GM20431 (cell line): ENCODE results near the gene CASK.
"Not testable (repeated sequence)": the region's sequence is repeated elsewhere in the genome, so short reads cannot be mapped to it uniquely, and the experiment has no call there.

Source experiments
- in situ Hi-C: fragments of 300-500 bp; cut with MseI, MboI; formaldehyde crosslinking; loops from one replicate; pipeline ENCODE4 v1.15.0; 2020; ENCODE audit warnings: low sequenced_read_pairs; ENCODE audit not compliant: unreplicated experiment

The CASK gene

DNA sequence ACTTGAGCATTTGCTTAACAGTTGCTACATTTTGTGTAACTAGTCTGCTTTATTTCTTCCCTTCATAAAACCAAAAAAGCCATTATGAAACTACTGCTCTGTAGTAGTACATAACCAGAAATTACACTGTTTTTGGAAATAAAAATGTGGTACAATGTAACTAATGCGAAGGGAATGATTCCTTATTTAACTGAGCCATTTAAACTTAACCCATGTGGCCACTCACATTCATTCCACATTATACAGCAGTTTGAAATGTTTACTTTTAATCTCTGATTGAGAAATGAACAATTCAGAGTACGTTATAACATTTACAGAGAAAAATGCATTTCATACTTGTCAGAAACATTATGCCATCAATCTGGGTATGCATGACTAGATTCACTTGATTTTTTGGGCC, 382.0 kb downstream of the CASK start:
- in situ Hi-C loops = no loop called here

DNA sequence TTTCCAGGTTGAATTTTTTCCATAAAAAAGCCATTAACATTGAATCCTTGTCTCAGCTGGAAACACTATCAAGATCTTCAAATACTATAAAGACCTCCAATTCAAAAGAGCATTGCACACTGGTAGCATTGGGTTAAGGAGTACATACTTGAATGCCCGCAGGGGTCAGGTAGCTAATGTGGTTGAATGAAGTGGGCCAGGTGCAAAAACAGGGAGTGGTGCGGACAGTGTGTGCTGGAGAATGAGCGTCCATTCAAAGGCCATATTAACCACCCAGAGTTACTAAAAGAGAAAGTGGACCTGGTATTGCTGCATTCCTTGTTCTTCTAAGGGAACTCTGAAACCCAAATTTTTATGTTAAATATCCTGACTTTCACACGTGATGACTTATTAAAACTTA, 384.6 kb downstream of the CASK start:
- in situ Hi-C loops = no loop called here

DNA sequence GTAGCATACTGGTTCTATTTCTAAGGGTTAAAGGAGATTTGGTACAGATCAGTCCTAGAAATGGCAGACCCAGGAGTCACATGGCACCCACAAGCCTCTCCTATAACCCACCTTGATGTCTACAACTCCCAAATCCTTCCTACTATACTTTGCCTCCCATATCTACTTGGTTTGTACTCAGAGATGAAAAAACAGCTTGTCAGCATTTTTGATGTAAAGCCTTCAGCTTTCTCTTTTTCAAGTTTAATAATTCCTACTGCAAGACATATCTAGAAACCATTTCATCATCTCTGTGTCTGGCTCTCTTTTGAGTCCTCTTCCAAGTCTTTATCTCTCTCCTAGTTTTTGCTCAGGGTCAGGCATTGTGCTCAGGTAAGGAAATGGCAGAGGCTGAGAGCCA, 393.3 kb downstream of the CASK start:
- in situ Hi-C loops = no loop called here

DNA sequence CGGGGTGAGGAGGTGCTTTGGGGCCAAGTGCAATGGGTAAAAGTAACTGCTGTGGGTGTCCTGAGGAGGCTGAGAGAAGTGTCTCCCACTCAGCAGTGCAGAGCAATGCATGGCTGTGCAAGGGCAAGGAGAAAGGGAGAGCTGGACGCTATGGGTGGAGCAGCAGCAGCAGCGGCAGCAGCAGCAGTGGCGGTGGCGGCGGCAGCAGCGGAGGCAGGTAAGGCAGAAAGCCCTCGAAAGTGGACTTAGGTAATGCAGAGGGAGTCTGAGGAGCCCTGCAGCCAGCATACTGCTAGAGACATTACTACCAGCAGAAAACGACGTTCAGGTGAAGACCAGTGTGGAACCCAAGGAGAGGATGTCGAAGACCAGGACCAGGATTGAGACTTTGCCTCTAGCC, 394.1 kb downstream of the CASK start:
- in situ Hi-C loops = no loop called here

DNA sequence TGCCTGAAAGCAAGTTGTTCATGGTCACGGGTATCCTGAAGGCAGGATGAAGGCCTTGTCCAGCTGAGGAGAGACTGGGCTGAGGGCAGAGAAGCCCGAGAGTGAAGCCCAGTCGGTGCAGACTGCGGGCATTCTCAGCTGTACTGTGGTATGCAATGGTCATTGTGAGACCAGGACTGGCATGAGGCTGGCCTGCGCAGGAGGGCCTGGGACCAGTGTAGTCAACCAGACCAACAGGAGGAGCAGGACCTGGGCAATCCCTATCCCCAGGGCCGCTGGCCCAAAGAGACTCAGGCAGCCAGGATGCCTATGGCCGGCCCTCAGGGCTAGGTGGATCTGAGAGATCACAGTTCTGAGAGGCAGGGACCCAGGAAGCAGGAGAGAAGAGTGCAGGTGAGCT, 394.6 kb downstream of the CASK start:
- in situ Hi-C loops = no loop called here

DNA sequence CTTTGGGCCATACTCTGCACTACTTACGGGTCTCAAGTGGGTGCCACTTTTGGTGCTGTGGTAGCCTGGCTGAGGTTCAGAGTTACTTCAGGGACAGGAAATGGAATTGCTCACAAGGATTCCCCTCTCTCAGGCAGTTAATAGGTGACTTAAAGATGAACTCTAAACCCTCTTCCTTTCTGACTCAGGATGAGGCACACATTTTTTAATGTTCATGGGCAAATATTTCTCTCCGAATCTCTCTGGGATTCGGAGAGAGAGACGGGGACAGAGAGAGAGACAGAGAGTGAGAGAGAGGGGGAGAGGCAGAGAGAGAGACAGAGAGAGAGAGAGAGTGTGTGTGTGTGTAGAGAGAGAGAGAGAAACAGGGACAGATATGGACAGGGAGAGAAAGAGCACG, 396.4 kb downstream of the CASK start:
- in situ Hi-C loops = no loop called here

DNA sequence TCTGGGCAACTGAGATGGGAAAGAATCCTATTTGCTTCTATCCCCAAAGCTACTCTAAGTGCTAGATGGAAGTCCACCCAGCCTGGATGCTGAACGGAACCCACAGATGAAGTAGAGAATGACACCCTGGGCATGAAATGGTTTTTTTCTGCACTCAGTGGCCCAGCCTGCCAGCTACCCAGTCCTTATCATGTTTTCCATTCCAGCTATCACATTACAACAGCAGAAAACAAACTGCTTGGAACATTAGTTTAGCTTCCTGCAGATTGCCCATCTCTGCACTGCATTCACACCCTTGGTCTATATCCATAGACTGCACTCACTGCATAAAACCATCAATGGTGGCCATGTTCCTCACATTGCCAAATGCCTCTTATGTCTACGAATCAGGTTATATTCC, 397.1 kb downstream of the CASK start:
- in situ Hi-C loops = no loop called here

DNA sequence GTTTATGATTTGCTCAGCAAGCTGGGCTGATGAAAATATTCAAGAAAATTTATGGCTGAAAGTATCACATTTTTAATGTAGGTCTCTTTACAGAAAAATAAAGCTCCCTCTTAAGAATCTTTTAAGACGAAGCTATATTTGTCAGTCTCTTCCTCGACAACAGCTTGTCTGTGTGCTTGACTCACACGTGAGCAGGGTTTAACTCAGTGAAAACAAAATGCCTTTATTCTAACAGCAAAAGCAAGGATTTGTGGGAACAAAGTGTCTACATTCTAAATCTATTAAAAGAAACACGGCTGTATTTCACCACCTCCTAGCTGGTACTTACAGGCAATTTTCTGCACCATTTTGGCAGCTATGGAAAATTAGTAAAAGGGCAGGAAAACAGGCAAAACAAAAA, 400.7 kb downstream of the CASK start:
- in situ Hi-C loops = no loop called here

DNA sequence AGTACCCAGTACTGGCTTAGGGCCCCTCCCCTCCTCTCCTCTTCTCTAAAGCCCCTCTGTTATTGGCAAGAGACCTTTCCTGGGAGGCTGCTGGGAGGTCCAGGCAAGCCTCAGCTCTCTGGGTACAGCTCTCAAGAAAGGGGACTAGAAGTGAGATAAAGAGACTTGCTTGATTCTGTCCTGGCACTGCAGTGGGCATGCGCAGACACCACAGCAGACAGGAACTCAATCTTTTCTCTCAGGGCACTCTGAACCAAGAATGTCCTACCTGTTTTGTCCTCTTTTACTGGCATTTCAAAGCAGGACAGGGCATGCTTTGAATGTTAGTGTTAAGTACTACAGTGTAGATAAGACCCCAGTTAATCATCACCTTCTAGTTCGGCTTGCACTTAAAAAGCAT, 401.3 kb downstream of the CASK start:
- in situ Hi-C loops = no loop called here

DNA sequence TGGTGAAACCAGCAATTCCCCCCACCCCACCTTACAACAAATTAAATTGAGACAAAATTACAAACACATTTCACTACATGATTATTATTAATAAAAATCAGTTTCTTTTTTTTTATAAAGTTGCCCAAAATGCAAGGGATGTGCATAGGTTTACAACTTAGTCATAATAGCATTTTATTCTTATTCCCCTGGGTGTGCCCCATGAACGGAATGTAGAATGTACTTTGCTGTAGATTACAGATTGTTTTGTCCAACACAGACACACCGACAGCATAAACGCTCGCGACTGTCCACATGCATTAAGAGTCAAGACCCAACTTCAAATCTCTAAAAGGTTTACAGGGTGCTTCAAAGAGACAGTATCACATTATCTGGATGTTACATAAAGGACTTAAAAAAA, 403.9 kb downstream of the CASK start:
- in situ Hi-C loops = no loop called here

DNA sequence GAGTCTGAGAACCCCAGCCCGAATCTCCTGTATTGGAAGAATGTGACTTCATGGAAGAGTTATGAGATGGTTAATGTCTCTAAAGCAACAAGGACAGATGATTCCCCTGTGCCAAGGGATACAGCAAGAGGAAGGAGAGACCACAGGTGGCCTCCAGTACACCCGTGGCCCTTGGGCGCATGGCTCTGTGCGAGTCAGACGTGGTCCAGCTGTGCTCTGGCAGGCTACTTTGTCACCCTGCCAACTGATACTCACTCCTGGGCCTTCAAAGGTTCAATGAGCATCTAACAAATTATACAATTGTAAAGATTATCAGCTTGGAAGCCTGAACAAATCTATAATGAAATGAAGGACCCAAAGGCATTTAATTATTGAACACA, 404.5 kb downstream of the CASK start:
- in situ Hi-C loops = no loop called here

DNA sequence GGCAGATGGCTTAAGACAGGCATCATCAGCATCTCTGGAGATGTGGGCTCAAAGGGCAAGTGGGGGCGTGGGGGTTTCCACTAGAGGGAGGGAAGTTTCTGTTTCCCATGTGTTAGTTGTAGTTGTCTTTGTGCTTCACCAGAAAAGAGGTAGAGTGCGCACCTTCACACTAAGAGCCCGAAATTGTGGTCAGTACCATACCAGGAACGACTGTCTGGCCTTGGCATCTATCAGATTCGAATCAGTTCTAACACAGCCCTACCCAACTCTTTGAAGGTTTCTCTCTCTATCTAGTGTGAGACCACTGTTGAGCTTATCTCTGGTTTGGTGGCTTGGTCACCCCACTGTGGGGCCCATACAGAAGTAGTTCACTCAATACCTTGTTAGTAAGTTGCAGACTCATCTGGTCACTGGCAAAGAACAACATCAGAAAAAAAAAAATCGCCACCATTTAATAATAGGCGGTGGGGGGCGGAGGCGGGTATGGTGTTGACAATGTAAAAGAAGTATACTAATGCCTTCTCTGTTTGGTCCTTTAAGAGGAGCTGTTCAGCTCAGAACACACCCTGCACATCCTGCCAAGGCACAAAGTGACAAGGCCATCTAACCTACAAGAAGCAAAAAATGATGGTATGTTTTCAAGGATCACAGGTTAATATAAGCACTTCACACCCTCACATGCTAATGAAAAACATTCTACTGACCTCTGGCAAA, 405.1 kb downstream of the CASK start:
- in situ Hi-C loops = no loop called here

DNA sequence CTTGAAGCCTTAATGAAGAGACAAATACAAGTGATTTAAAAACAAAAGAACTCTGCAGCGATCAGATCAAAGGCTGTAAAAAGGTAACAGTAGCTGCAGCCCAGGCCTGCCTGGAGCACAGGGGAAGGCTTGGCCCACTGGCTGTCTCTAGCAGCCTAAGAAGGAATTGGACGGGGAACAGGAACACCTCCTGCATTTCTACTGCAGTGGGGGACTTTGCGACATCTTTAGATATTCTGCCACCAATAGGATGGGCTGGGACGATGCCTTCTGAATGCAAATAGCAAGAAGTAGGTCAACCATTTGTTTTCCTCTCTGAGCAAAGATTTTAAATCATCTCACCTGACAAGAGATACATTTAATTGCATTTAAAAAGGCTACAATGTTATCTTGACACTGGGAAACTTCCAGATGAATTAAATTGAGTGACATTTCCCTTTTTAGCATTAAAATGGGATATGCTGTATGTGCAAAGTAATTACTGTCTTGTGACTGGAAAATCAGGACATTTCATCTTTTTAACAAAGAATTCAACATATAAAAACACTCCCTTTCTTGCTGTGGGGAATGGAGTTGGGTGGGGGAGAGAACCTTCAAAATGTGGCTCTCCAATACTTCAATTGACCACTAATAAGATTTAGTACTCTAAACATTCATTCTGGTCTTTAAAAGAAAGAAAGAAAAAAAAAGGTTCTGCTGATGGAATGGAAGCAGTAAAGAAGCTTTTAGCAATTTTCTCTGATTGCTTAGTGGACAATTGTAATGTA, 406.2 kb downstream of the CASK start:
- in situ Hi-C loops = no loop called here

DNA sequence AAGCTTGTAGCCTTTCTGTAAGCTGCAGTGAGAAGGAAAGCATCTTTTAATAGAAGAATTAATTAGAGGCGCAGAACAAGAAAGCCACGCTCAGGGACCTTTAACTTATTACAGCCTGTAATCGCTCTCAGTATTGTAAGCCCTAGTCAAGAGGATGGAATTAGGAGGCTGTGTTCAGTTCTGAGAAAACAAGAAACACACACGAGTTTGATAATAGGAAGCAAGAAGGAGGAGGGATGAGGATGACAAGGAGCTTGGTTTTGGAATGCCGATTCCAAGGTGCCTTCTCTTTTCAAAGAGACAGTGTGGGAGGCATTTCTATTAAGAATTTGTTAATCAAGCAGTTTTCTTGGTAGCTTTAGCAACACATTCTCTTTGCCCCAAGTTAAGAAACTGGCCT, 406.9 kb downstream of the CASK start:
- in situ Hi-C loops = no loop called here

DNA sequence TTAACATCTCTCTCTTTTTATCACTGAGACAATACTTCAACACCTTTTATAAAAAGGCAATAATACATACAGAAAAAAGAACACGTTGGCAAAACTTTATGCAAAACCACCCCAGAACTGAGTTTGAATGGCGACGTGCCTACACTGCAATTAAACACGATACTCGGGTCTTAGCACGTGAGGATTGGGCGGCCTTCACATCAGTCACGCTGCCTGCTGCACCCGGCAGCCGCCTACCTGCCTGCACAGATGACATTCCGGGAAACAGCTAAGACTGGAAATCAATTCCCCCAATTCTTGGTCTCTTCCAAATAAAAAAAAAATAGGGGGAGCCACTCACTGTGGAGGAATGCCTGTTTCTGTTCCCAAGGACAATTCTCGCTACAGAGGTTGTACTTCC, 408.0 kb downstream of the CASK start:
- in situ Hi-C loops = no loop called here

DNA sequence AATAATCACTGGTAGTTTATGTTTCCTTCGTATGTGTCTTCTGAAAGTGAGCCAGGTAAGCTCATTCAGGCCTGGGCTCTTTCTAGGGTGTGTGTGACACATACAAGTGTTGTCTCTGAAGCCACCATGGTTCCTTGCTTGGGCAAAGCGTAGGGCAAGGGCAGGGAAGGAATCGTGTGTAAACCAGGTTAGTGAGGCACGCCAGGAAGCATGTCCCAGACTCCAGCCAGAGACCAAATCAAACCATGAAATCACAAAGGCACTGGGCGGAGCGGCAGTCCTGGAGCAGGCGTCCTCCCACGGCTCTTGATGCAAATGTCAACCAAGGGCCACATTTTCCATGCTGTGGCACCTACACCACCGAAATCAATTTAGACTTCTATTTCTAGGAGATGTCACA, 409.2 kb downstream of the CASK start:
- in situ Hi-C loops = no loop called here

DNA sequence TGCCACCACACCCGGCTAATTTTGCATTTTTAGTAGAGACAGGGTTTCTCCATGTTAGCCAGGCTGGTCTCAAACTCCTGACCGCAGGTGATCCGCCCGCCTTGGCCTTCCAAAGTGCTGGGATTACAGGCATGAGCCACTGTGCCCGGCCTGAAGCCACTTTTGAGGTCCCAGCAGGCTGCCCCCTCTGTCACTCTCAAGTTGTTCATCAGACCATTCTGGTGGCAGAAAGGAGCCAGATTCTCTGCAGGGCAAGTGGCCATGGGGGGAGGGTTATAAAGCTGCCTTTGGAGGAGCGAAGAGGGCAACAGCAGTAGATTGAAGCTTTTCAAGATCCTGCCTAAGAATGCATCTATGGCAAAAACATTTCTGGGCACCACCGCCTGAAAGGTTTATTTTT, 410.5 kb downstream of the CASK start:
- in situ Hi-C loops = not testable (repeated sequence)

DNA sequence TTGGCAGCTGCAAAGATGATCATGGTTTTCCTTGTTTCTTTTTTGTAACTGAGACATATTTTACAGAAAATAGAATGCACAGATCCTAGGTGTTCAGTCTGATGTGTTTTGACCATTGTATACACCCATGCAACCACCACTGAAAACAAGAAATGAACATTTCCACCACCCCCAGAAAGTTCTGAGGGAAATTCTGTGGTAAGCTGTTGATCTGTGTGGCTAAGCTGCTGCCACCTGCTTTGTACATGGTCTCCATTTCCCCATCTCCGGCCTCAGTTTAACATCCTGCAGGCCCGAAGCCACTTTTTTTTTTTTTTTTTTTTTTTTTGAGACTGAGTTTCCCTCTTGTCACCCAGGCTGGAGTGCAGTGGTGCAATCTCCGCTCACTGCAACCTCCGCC, 411.0 kb downstream of the CASK start:
- in situ Hi-C loops = no loop called here

DNA sequence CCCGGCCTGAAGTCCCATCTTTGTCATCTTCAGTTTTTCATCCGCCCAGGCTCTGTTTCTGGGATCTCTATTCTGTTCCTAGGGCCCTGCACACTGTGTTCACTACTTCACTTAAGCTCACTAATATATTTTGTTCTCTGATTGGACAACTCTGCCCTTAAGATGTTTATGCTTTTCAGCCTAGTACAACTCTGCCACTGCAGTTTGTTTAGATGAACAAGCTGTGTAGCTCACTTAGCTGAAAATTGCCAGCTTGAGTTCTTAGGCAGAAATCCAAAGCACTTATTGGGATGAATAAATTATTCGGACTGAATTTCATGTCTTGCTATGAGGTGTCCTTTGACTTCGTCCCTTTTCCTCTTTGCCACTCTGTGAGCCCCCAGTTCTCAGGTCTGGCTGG, 415.4 kb downstream of the CASK start:
- in situ Hi-C loops = no loop called here

DNA sequence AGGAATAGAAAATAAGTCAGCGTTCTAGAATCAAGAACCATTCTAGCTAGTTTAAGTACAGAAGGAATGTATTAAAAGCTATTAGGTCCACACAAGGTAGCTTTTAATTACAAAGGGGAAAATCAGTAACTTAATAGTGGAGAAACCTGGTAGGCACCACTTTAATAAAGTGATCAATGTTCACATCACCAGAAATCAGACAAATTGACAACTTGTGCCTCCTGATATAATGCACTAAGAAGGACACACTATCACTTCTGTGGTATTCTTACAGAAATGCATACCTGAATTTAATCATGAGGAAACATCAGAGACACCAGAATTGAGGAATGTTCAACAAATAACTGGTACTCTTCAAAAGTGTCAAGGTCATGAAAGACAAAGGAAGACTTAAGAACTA, 421.4 kb downstream of the CASK start:
- in situ Hi-C loops = no loop called here

DNA sequence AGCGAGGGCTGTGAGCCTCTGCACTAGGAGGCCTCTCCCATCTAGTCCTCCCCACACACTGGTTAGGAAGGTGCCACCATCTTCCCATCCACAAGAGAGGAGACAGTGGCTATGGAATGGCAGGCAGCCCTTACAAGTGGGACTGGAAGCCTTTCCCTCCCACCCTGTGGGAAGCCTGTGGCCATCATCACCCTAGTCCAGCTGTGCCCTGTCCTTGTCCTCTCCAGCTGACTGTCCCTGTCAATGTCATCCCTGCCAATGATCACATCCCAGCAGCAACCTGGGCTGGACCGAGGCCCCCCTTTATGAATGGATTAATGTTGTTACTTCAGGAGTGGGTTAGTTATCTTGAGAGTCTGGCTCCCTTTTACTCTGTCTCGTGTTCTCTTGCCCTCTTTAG, 423.4 kb downstream of the CASK start:
- in situ Hi-C loops = no loop called here

DNA sequence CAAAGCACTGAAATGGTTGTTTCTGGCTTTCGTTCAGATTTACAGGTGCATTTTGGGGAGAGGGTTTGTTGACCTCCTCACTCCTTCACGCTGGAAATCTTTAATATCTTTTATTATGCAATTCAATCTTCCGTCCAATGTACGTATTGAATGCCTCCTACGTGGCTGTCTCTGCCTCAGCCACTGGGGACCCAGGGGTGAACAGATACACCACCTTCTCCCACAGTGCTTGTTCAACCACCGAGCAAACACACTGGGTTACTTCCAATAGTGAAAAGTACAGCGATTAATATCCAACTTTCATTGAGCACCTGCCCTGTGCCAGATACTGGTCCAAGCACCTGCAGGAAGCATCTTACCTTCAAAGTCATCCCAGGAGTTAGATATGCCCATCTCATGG, 424.2 kb downstream of the CASK start:
- in situ Hi-C loops = no loop called here
